Medulla oblongata (tissue), 1 donor: Measurements from ENCODE around the gene CDH4.
"Not testable (repeated sequence)": the region's sequence is repeated elsewhere in the genome, so short reads cannot be mapped to it uniquely, and the experiment has no call there.

Source experiments
- DNase-seq: peaks from one replicate; pipeline ENCODE4 v3.0.0-alpha.2; 2015; ENCODE audit errors: extremely low spot score

Gene CDH4

GRCh38 chr20:61253640-61254511, 1.8 kb downstream of the CDH4 start:
- DNase-seq = no peak

GRCh38 chr20:61254881-61255626, 3.0 kb downstream of the CDH4 start:
- no peak for DNase-seq

GRCh38 chr20:61256365-61256764, 4.3 kb downstream of the CDH4 start:
- no peak for DNase-seq

- no peak for DNase-seq
Measured at GRCh38 chr20:61256824-61257223, 4.8 kb downstream of the CDH4 start.

- no peak for DNase-seq
Measured at GRCh38 chr20:61257611-61258010, 5.5 kb downstream of the CDH4 start.

- no peak for DNase-seq
Measured at GRCh38 chr20:61259741-61260140, 7.7 kb downstream of the CDH4 start.

GRCh38 chr20:61260905-61261304, 8.8 kb downstream of the CDH4 start:
- no peak for DNase-seq

GRCh38 chr20:61262036-61262435, 10.0 kb downstream of the CDH4 start:
- DNase-seq = no peak

GRCh38 chr20:61262514-61262913, 10.5 kb downstream of the CDH4 start:
- DNase-seq = no peak

- no peak for DNase-seq
Measured at GRCh38 chr20:61263084-61263695, 11.1 kb downstream of the CDH4 start.

GRCh38 chr20:61263938-61264337, 11.9 kb downstream of the CDH4 start:
- DNase-seq = no peak

- DNase-seq = no peak
Measured at GRCh38 chr20:61267241-61267640, 15.2 kb downstream of the CDH4 start.

GRCh38 chr20:61268024-61268423, 16.0 kb downstream of the CDH4 start:
- DNase-seq = no peak

GRCh38 chr20:61271312-61272231, 19.5 kb downstream of the CDH4 start:
- DNase-seq = peak; percentile 84

GRCh38 chr20:61273024-61273423, 21.0 kb downstream of the CDH4 start:
- DNase-seq = not testable (repeated sequence)

GRCh38 chr20:61273666-61274065, 21.6 kb downstream of the CDH4 start:
- DNase-seq = not testable (repeated sequence)

- no peak for DNase-seq
Measured at GRCh38 chr20:61274326-61274725, 22.3 kb downstream of the CDH4 start.

- no peak for DNase-seq
Measured at GRCh38 chr20:61278296-61278695, 26.2 kb downstream of the CDH4 start.

- no peak for DNase-seq
Measured at GRCh38 chr20:61279621-61280150, 27.6 kb downstream of the CDH4 start.

- DNase-seq = no peak
Measured at GRCh38 chr20:61280217-61280980, 28.3 kb downstream of the CDH4 start.
